K562 (cell line): ENCODE data around the gene CSF2. TPM values are rescaled to one million over a fixed set of nuclear protein-coding genes. Genes with fewer than 3 reads are reported as not detected.

Experiments used
- ATAC-seq: fragments of 200-7000 bp; cut with Tn5 transposase; 3 replicates; pipeline ENCODE4 v1.9.1; 2020; ENCODE audit warnings: moderate library complexity
- BruUV-seq: library from RNA; stranded (reverse); fragments of 400-500 nt; replicated peaks from 2 replicates; lab custom pipeline; 2021; lab: Mats Ljungman, UMichigan
- CTCF ChIA-PET: fragments of 300-600 bp; formaldehyde crosslinking; extraction: SDS; loops from one replicate; lab custom pipeline; 2021; ENCODE audit warnings: low intra/inter-chr PET ratio; lab: Yijun Ruan, JAX
- POLR2A ChIA-PET: fragments of 300-600, 350-650 bp; sonication (Branson Sonifier 250); formaldehyde crosslinking; extraction: SDS; loops from one replicate; lab custom pipeline; 2021; ENCODE audit warnings: antibody characterized with exemption, inconsistent platforms; lab: Yijun Ruan, JAX
- DNase-seq, 4 experiments: peaks; one replicate each; pipeline versions ENCODE4 v3.0.0 to v3.0.0-alpha.2; 2011 to 2018; ENCODE audit warnings: low spot score in 3 of 4, mixed read lengths in 3 of 4; ENCODE audit errors: extremely low read depth in 1 of 4
- FAIRE-seq: peaks from 2 replicates; lab custom pipeline; 2011; peaks lifted over from hg19 to GRCh38; lab: Jason Lieb, UNC
- H2AFZ ChIP-seq: 2 replicates; pipeline ENCODE4 v1.6.0; 2011; ENCODE audit warnings: low read depth, low read length, control low read depth, inconsistent platforms
- H3K27ac ChIP-seq: fragments of 200-600 bp; 3 replicates; pipeline ENCODE4 v1.8.0; 2011; ENCODE audit warnings: low read depth, mild to moderate bottlenecking, control low read depth, inconsistent platforms, low read length, moderate library complexity, mixed read lengths; ENCODE audit errors: extremely low read depth
- H3K27me3 ChIP-seq, 2 experiments: fragments of 300-600 bp in 1 of 2; 2 replicates in 1 of 2; 3 replicates in 1 of 2; pipeline versions ENCODE4 v1.6.0 to v1.8.0; 2011; ENCODE audit warnings: inconsistent platforms in 2 of 2, low read length in 2 of 2, mild to moderate bottlenecking in 1 of 2, mixed read lengths in 1 of 2, moderate library complexity in 1 of 2; ENCODE audit not compliant: control insufficient read depth in 2 of 2, insufficient read depth in 2 of 2
- H3K36me3 ChIP-seq: fragments of 300-600 bp; 3 replicates; pipeline ENCODE4 v1.8.0; 2011; ENCODE audit warnings: mild to moderate bottlenecking, low read length, inconsistent platforms; ENCODE audit not compliant: control insufficient read depth, insufficient read depth
- H3K4me1 ChIP-seq, 2 experiments: fragments of 200-600 bp in 1 of 2; replicated peaks in 1 of 2; 2 replicates in 1 of 2; 3 replicates in 1 of 2; pipeline versions ENCODE4 v1.5.1 to v1.8.0; 2011; ENCODE audit warnings: inconsistent platforms in 2 of 2, low read length in 2 of 2, mild to moderate bottlenecking in 1 of 2, mixed read lengths in 1 of 2, moderate library complexity in 1 of 2; ENCODE audit not compliant: control insufficient read depth in 2 of 2, insufficient read depth in 2 of 2
- H3K4me2 ChIP-seq: 2 replicates; pipeline ENCODE4 v1.6.1; 2011; ENCODE audit warnings: low read length, control low read depth, inconsistent platforms, mixed read lengths; ENCODE audit not compliant: insufficient read depth
- H3K4me3 ChIP-seq: fragments of 200-600 bp; sonication (generic), shearing (Covaris generic); 2 replicates; pipeline ENCODE4 v1.5.1; 2016; ENCODE audit warnings: control low read depth, inconsistent platforms
- H3K79me2 ChIP-seq: fragments of 200-600 bp; 3 replicates; pipeline ENCODE4 v1.8.0; 2011; ENCODE audit warnings: low read length, inconsistent platforms; ENCODE audit not compliant: control insufficient read depth, insufficient read depth
- H3K9ac ChIP-seq, 2 experiments: 2 replicates each; pipeline versions ENCODE4 v1.6.0 to v1.6.1; 2011; ENCODE audit warnings: low read depth in 2 of 2, low read length in 2 of 2, control low read depth in 1 of 2, inconsistent platforms in 1 of 2, mild to moderate bottlenecking in 1 of 2, mixed read lengths in 1 of 2; ENCODE audit not compliant: insufficient read depth in 1 of 2
- H3K9me1 ChIP-seq: one replicate; pipeline ENCODE4 v1.6.0; 2011; ENCODE audit warnings: inconsistent platforms, mild to moderate bottlenecking, low read length, moderate library complexity; ENCODE audit not compliant: control insufficient read depth, insufficient read depth
- H3K9me3 ChIP-seq: replicated peaks from 2 replicates; pipeline ENCODE4 v1.5.1; 2011; ENCODE audit warnings: low read depth, low read length, inconsistent platforms; ENCODE audit not compliant: control insufficient read depth, insufficient read depth
- H4K20me1 ChIP-seq: replicated peaks from 2 replicates; pipeline ENCODE4 v1.6.1; 2011; ENCODE audit warnings: low read length, inconsistent platforms, mixed read lengths; ENCODE audit not compliant: control insufficient read depth, insufficient read depth
- E2F3 ChIP-seq: fragments of 250-450 bp; sonication (Bioruptor Pico); IDR thresholded peaks from 2 replicates; pipeline ENCODE4 v1.4.0; 2020; ENCODE audit warnings: mild to moderate bottlenecking
- E2F6 ChIP-seq, 2 experiments: IDR thresholded peaks; 2 replicates each; pipeline ENCODE4 v1.6.1; 2011; ENCODE audit warnings: borderline replicate concordance in 1 of 2, control low read depth in 1 of 2, low read depth in 1 of 2, low read length in 1 of 2, mild to moderate bottlenecking in 1 of 2, mixed read lengths in 1 of 2, moderate library complexity in 1 of 2; ENCODE audit not compliant: insufficient read depth in 1 of 2, insufficient read length in 1 of 2, poor library complexity in 1 of 2, severe bottlenecking in 1 of 2; ENCODE audit errors: extremely low read depth in 1 of 2
- ETS1 ChIP-seq: conservative IDR thresholded peaks from 2 replicates; pipeline ENCODE4 v1.6.1; 2011; ENCODE audit warnings: low read depth, mild to moderate bottlenecking, low read length; ENCODE audit not compliant: control insufficient read depth
- FOXK2 ChIP-seq, 2 experiments: fragments of 450-650 bp; IDR thresholded peaks in 1 of 2; conservative IDR thresholded peaks in 1 of 2; 2 replicates each; pipeline ENCODE4 v1.6.1; 2016; ENCODE audit warnings: low read depth in 2 of 2, mild to moderate bottlenecking in 1 of 2
- KDM5B ChIP-seq: fragments of 200-600 bp; sonication (generic); IDR thresholded peaks from 2 replicates; pipeline ENCODE4 v1.6.1; 2012; ENCODE audit warnings: low read depth, mild to moderate bottlenecking, moderate library complexity, low read length, control low read depth, inconsistent platforms; ENCODE audit not compliant: insufficient replicate concordance
- NFIX ChIP-seq: fragments of 250-450 bp; sonication (Bioruptor Pico); IDR thresholded peaks from 2 replicates; pipeline ENCODE4 v1.4.0; 2020; ENCODE audit warnings: low read depth, mild to moderate bottlenecking, moderate library complexity
- PKNOX1 ChIP-seq: fragments of 450-650 bp; IDR thresholded peaks from 2 replicates; pipeline ENCODE4 v1.6.1; 2016
- SIN3B ChIP-seq: fragments of 450-650 bp; IDR thresholded peaks from 2 replicates; pipeline ENCODE4 v1.6.1; 2017; ENCODE audit warnings: low read depth, mild to moderate bottlenecking, moderate library complexity
- TAF1 ChIP-seq: IDR thresholded peaks from 2 replicates; pipeline ENCODE4 v1.6.1; 2011; ENCODE audit warnings: mild to moderate bottlenecking, low read length, moderate library complexity; ENCODE audit not compliant: insufficient read depth, control insufficient read depth, severe bottlenecking; ENCODE audit errors: extremely low read depth
- ZNF408 ChIP-seq: fragments of 250-450 bp; sonication (Bioruptor Pico); IDR thresholded peaks from 2 replicates; pipeline ENCODE4 v1.4.0; 2020; ENCODE audit warnings: low read depth, mild to moderate bottlenecking, moderate library complexity
- ZNF507 ChIP-seq: conservative IDR thresholded peaks from 2 replicates; pipeline ENCODE4 v1.6.1; 2017; ENCODE audit warnings: missing genetic modification characterization, missing compliant biosample characterization
- ZNF561 ChIP-seq: fragments of 450-650 bp; formaldehyde crosslinking; conservative IDR thresholded peaks from 2 replicates; pipeline ENCODE4 v1.4.0; 2020; ENCODE audit warnings: mild to moderate bottlenecking, moderate library complexity
- ZNF740 ChIP-seq, 3 experiments: fragments of 200-800 bp in 1 of 3; sonication (Bioruptor generic) in 1 of 3; sonication (generic) in 1 of 3; formaldehyde crosslinking in 1 of 3; IDR thresholded peaks; 2 replicates each; pipeline versions ENCODE4 v1.6.1 to v1.8.0; 2016 to 2022; ENCODE audit warnings: mild to moderate bottlenecking in 2 of 3, missing compliant biosample characterization in 2 of 3, missing genetic modification characterization in 2 of 3, missing genetic modification reagents in 1 of 3
- WGBS: fragments of 100-300 bp; shearing (Covaris generic); methylation state at CpG from one replicate; pipeline ENCODE4 v1.1.6; 2016; ENCODE audit warnings: low coverage, mixed read lengths; ENCODE audit not compliant: insufficient coverage; ENCODE audit errors: missing lambda C conversion rate; 5-methylcytosine and 5-hydroxymethylcytosine counted together
- in situ Hi-C: fragments of 300-500 bp; cut with MboI; formaldehyde crosslinking; loops from 4 replicates; pipeline ENCODE4 v1.15.0; 2018; ENCODE audit warnings: inconsistent platforms, mixed read lengths
- intact Hi-C: fragments of 100-400 bp; cut with micrococcal nuclease; formaldehyde crosslinking; loops from 2 replicates; pipeline ENCODE4 v1.14.2; 2022
- polyA plus RNA-seq, 8 experiments: library from polyadenylated mRNA; depleted of rRNA in 4 of 8; stranded (reverse) in 5 of 8; unstranded in 3 of 8; fragments of >200 nt; fragmentation: Nextera tagmentation in 2 of 8; fragmentation: Illumina TruSeq in 1 of 8; extraction: Ambion mirVana in 2 of 8; extraction: Trizol in 1 of 8; gene quantifications; 2 replicates each; pipeline versions ENCODE4 v1.2.1 to v1.2.3, GENCODE V29; 2011 to 2014; ENCODE audit warnings: inconsistent platforms in 1 of 8, missing spikeins in 1 of 8
- total RNA-seq, 7 experiments: library from RNA; depleted of rRNA in 6 of 7; stranded (reverse); fragments of >200 nt in 6 of 7; fragmentation: Illumina TruSeq in 2 of 7; extraction: Trizol in 2 of 7; gene quantifications; 2 replicates each; pipeline versions ENCODE4 v1.2.1 to v1.2.3, GENCODE V29; 2011 to 2021; ENCODE audit warnings: low replicate concordance in 1 of 7

CSF2 gene
- total and polyA plus RNA-seq, 9 of the 15 experiments (the other 6 are each of a cell fraction or from before 2014, with no cell fraction given): 0.25 to 0.29 TPM; not detected in 7

GRCh38 chr5:132049559-132049958 is 24.0 kb upstream of the CSF2 start:
- DNase-seq (no peak), FAIRE-seq (no peak), ATAC-seq (no peak)
- no peaks in the 10 kb centered on the region for H3K36me3 ChIP-seq
- WGBS: 45% methylated on average over 12 of the region's 12 CpGs
- no TSS peak for BruUV-seq
- peaks cover 11 to 49% of the 10 kb centered on the region in 2 experiments; a peak in 4 of 5 replicates for H3K27me3 ChIP-seq
- no peak overlapping the region for H2AFZ ChIP-seq
- ChIA-PET POLR2A (interaction anchor here (0.6 to 1.2 kb wide), 4 partner anchors 9 to 672 kb away, joined by 3 read pairs; no protein-coding TSS in a partner anchor), CTCF (no interaction called here)
- no peaks in the 10 kb centered on the region for H3K4me1 ChIP-seq
- no peaks in the 10 kb centered on the region for H3K9me1 ChIP-seq
- H3K4me2 ChIP-seq: no peak overlapping the region
- in situ Hi-C loops: no loop called here
- no peak overlapping the region for H3K4me3 ChIP-seq
- H4K20me1 ChIP-seq: no peaks in the 10 kb centered on the region
- H3K27ac ChIP-seq: no peak overlapping the region
- intact Hi-C loops: no loop called here
- H3K9me3 ChIP-seq: no peaks in the 10 kb centered on the region
- no peak overlapping the region for H3K9ac ChIP-seq
- no peaks in the 10 kb centered on the region for H3K79me2 ChIP-seq
- TF ChIP-seq TAF1 (no peak), KDM5B (no peak), E2F6 (IDR thresholded peaks at IDR 0.05; ENCODE audit: borderline replicate concordance in 1 of 2, extremely low read depth in 1 of 2, insufficient read depth in 1 of 2, insufficient read length in 1 of 2, low read depth in 1 of 2, low read length in 1 of 2, poor library complexity in 1 of 2, severe bottlenecking in 1 of 2) (no peak), ZNF507 (tag) (no peak), FOXK2 (conservative IDR thresholded peaks at IDR 0.05 in 1 of 2, IDR thresholded peaks at IDR 0.05 in 1 of 2; ENCODE audit: low read depth in 2 of 2) (no peak), E2F3 (CRISPR knock-in tag) (no peak), ZNF740 (CRISPR knock-in tag; IDR thresholded peaks at IDR 0.05) (no peak), ZNF740 (tag; IDR thresholded peaks at IDR 0.05) (no peak), ETS1 (no peak), PKNOX1 (no peak), NFIX (CRISPR knock-in tag) (no peak), SIN3B (no peak), ZNF561 (no peak), ZNF408 (CRISPR knock-in tag) (no peak)
